Spleen (tissue), 7 donors: ENCODE measurements around the gene CTNNA1.

Experiments used
- CTCF ChIP-seq, 11 experiments: fragments of 200-600 bp in 7 of 11; fragments of 450-650 bp in 4 of 11; sonication (generic) in 4 of 11; IDR thresholded peaks in 8 of 11; conservative IDR thresholded peaks in 3 of 11; 1 replicate in 7 of 11; 2 replicates in 4 of 11; pipeline versions ENCODE4 v1.4.0 to v1.8.0; 2016 to 2021; ENCODE audit warnings: antibody characterized with exemption in 11 of 11, inconsistent platforms in 4 of 11, mild to moderate bottlenecking in 1 of 11
- POLR2A ChIP-seq, 3 donors: fragments of 450-650 bp; IDR thresholded peaks; one replicate each; pipeline ENCODE4 v1.5.1; 2017; ENCODE audit warnings: antibody characterized with exemption in 3 of 3, mild to moderate bottlenecking in 1 of 3
- POLR2AphosphoS5 ChIP-seq, 3 donors: sonication (generic); formaldehyde crosslinking; IDR thresholded peaks; one replicate each; pipeline ENCODE4 v1.5.1; 2017; ENCODE audit warnings: antibody characterized with exemption in 3 of 3
- donor health status: DM: no; HTN: no; CAD: no; lungs with moderate emphysema.
- donor health status: DM: no; HTN: no; CAD: no.
- donor health status: DM: no; HTN: no; CAD: no.

GRCh38 chr5:138832218-138832617 lies 79.0 kb downstream of the CTNNA1 start:
- TF ChIP-seq POLR2A (IDR thresholded peaks at IDR 0.05), result no peak
- no peak for TF ChIP-seq CTCF (IDR thresholded peaks at IDR 0.05 in 8 of 11, conservative IDR thresholded peaks at IDR 0.05 in 3 of 11)
- TF ChIP-seq POLR2AphosphoS5 (IDR thresholded peaks at IDR 0.05), result no peak
